ENCODE results near the gene ANXA6. TPM values are rescaled to one million over a fixed set of nuclear protein-coding genes. Genes with fewer than 3 reads are reported as not detected.

The ANXA6 gene
- total and polyA plus RNA-seq, 9 of the 15 experiments (the other 6 are each of a cell fraction or from before 2014, with no cell fraction given): 0.70 to 13.2 (median 8.3) TPM

DNA sequence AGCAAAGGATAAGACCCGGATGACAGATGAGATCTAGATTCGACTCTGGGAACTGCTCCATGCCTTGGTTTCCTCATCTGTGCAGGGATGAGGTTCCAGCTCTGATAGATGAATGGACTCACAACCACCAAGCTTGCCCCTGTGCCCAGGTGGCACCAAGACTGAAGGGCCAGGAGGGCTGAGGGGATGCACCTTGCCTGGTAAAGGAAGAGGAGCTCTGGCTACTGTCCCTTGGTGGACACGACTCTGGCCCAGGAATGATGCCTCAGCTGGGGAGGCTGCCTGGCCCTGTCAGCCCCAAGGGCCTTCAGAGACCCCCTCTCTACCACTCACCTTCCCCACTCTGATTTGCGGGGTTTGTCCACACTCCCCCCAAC is 24.9 kb upstream of the ANXA6 start (continued):
- TF ChIP-seq SMAD4 (CRISPR knock-in tag; conservative IDR thresholded peaks at IDR 0.05) (no peak), ZNF354B (CRISPR knock-in tag; IDR thresholded peaks at IDR 0.05) (no peak), EHMT2 (IDR thresholded peaks at IDR 0.05) (no peak)
- TF ChIP-seq, protein P1, sequence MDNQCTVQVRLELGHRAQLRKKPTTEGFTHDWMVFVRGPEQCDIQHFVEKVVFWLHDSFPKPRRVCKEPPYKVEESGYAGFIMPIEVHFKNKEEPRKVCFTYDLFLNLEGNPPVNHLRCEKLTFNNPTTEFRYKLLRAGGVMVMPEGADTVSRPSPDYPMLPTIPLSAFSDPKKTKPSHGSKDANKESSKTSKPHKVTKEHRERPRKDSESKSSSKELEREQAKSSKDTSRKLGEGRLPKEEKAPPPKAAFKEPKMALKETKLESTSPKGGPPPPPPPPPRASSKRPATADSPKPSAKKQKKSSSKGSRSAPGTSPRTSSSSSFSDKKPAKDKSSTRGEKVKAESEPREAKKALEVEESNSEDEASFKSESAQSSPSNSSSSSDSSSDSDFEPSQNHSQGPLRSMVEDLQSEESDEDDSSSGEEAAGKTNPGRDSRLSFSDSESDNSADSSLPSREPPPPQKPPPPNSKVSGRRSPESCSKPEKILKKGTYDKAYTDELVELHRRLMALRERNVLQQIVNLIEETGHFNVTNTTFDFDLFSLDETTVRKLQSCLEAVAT (IDR thresholded peaks at IDR 0.05): no peak

- no peak overlapping the region for H3K9ac ChIP-seq (ENCODE audit: insufficient read depth in 1 of 2, low read depth in 2 of 2, low read length in 2 of 2)
Observed at GRCh38 chr5:151181818-151182523, 24.4 kb upstream of the ANXA6 start.

More at GRCh38 chr5:151181818-151182523, 24.4 kb upstream of the ANXA6 start:
- no peaks in the 10 kb centered on the region for H3K79me2 ChIP-seq (ENCODE audit: control insufficient read depth, insufficient read depth, low read length)
- no peak for FAIRE-seq
- H2AFZ ChIP-seq (ENCODE audit: low read depth, low read length): no peak overlapping the region
- in situ Hi-C loops (cut with MboI) (no loop called here), intact Hi-C loops (cut with micrococcal nuclease) (no loop called here)
- POLR2A ChIA-PET: interaction anchor here (0.7 kb wide), 1 partner anchor 67 kb away, joined by 3 read pairs; no protein-coding TSS in a partner anchor
- no peak overlapping the region for H3K4me2 ChIP-seq (ENCODE audit: insufficient read depth, low read length)
- no peaks in the 10 kb centered on the region for H3K4me1 ChIP-seq (replicated peaks in 1 of 2; ENCODE audit: control insufficient read depth in 2 of 2, insufficient read depth in 2 of 2, low read length in 2 of 2)
- CTCF ChIA-PET (ENCODE audit: low intra/inter-chr PET ratio): interaction anchor here (0.6 kb wide), 1 partner anchor 1951 kb away, joined by 3 read pairs; no protein-coding TSS in a partner anchor
- H3K27me3 ChIP-seq (ENCODE audit: control insufficient read depth in 2 of 2, insufficient read depth in 2 of 2, low read length in 2 of 2): peaks cover 0 to 7% of the 10 kb centered on the region in 2 experiments; a peak in 1 of 5 replicates
- peak; percentile 66 for ATAC-seq
- BruUV-seq (replicated peaks): no TSS peak
- H4K20me1 ChIP-seq (replicated peaks; ENCODE audit: control insufficient read depth, insufficient read depth, low read length): 0 out of 2 replicates have a peak, but pooled peaks cover 4% of the 10 kb centered on the region
- TF ChIP-seq RFX7 (CRISPR knock-in tag; IDR thresholded peaks at IDR 0.05) (no peak), MEIS2 (IDR thresholded peaks at IDR 0.05; ENCODE audit: partially characterized antibody) (peak; percentile 23), ATF3 (IDR thresholded peaks at IDR 0.05) (peak; percentile 55), ATF3 (CRISPR knock-in tag; conservative IDR thresholded peaks at IDR 0.05) (no peak)
- H3K36me3 ChIP-seq (ENCODE audit: control insufficient read depth, insufficient read depth, low read length): no peaks in the 10 kb centered on the region
- H3K27ac ChIP-seq (ENCODE audit: extremely low read depth, low read depth, low read length): no peak overlapping the region
- 1% methylated on average over 4 of the region's 4 CpGs for WGBS (ENCODE audit: insufficient coverage, low coverage, missing lambda C conversion rate)
- peaks cover 2% of the 10 kb centered on the region for H3K9me1 ChIP-seq (ENCODE audit: control insufficient read depth, insufficient read depth, low read length)
- H3K4me3 ChIP-seq: no peak overlapping the region
- no peaks in the 10 kb centered on the region for H3K9me3 ChIP-seq (replicated peaks; ENCODE audit: control insufficient read depth, insufficient read depth, low read depth, low read length)
- DNase-seq (ENCODE audit: extremely low read depth in 1 of 4, low spot score in 3 of 4): no peak
